B cell (primary cell): ENCODE measurements around the gene ST6GALNAC3.

Experiments used
- EZH2 ChIP-seq: IDR thresholded peaks from 2 replicates; pipeline ENCODE4 v1.6.1; 2012; ENCODE audit warnings: borderline replicate concordance, low read depth, mild to moderate bottlenecking, moderate library complexity, low read length; ENCODE audit not compliant: insufficient read depth, poor library complexity, severe bottlenecking
- TF ChIP-seq, protein P1 (sequence below): fragments of 200-600 bp; IDR thresholded peaks from one replicate; pipeline ENCODE4 v1.8.0; 2022; ENCODE audit warnings: antibody characterized with exemption, mild to moderate bottlenecking

DNA sequence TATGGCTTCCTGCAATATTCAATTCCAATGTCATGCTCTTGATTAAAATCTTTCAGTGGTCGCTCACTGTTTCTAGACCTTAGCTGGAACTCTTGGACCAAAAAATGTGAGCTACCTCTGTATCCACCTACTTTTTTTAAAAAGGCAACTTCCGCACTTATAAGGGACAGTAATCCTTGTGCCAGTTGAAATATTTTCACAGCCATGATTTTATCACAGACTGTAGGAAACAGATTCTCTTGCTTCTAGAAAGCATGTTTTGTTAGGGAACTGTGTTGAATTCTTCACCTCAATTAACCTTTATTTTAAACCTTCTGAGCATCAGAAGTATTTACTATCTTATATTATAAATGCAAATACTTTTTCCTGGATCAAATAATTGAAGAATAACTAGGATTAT is 496.7 kb downstream of the ST6GALNAC3 start:
- TF ChIP-seq, protein P1, sequence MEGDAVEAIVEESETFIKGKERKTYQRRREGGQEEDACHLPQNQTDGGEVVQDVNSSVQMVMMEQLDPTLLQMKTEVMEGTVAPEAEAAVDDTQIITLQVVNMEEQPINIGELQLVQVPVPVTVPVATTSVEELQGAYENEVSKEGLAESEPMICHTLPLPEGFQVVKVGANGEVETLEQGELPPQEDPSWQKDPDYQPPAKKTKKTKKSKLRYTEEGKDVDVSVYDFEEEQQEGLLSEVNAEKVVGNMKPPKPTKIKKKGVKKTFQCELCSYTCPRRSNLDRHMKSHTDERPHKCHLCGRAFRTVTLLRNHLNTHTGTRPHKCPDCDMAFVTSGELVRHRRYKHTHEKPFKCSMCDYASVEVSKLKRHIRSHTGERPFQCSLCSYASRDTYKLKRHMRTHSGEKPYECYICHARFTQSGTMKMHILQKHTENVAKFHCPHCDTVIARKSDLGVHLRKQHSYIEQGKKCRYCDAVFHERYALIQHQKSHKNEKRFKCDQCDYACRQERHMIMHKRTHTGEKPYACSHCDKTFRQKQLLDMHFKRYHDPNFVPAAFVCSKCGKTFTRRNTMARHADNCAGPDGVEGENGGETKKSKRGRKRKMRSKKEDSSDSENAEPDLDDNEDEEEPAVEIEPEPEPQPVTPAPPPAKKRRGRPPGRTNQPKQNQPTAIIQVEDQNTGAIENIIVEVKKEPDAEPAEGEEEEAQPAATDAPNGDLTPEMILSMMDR, result no peak
- no peak for TF ChIP-seq EZH2
